ENCODE measurements around the gene DLGAP1.

DLGAP1 gene

DNA sequence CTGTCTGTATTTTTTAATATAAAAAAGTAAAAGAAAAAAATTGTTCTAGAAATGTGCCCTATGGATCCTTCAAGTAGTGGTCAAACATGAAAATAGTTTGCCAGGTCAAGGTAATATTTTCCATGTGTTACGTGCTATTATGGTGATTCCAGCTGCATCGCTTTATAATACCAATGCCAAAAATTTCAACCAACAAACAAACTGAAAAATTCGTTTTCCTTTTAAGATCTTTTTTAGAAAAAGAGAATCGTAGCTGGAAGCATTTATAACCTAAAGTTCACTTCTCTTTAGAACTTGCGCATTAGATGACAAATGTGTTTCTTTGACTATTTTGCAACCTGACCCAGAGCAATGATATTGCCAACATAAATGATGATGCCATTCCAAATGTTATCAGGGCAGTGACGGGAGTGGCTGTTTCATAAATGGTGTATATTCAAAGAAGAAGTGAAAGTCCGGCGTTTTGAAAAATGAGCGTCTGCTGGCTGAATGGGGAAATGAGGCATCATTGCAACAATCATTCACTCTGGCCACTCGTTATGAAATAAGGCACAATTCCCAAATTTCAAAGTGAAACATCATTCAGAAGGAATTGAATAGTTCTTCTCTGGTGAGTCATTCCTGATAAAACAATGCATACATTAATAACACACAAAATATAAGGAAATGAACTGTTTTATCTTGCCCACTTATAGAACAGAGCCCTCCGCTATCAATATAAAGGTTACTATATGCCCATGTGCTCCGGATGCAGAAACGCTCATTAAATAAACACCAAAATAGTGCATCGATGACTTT lies 707.7 kb downstream of the DLGAP1 start:
- no peak for DNase-seq

GRCh38 chr18:3742541-3742940 lies 712.6 kb downstream of the DLGAP1 start:
- no peak for DNase-seq

GRCh38 chr18:3741333-3741732 lies 713.8 kb downstream of the DLGAP1 start:
- no peak for DNase-seq

GRCh38 chr18:3728704-3729437 lies 726.2 kb downstream of the DLGAP1 start:
- DNase-seq, result no peak

GRCh38 chr18:3727274-3727673 lies 727.8 kb downstream of the DLGAP1 start:
- no peak for DNase-seq

- DNase-seq, result no peak
Observed at GRCh38 chr18:3726238-3726951, 728.7 kb downstream of the DLGAP1 start.

- DNase-seq, result no peak
Observed at GRCh38 chr18:3725115-3725514, 730.0 kb downstream of the DLGAP1 start.

DNA sequence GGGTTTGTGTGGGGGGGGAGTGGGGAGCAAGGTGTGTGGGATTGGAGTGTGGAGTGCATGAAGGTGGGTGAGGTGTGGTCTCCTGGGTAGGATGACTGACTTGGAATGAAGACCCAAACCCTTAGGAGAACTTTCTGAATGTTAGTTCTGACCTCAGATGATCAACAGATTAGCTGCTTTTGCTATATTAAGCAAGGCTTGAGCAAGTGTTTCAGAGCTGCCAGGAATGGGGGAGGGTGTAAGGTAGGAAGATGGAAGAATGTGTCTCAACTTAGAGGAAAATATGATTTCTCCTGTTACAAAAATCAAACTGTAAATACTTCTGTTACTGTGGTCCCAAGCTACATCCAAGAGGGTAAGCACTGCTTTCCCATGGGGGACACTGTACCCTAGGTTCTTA lies 731.6 kb downstream of the DLGAP1 start:
- no peak for DNase-seq

- DNase-seq, result no peak
Observed at GRCh38 chr18:3722649-3723433, 732.3 kb downstream of the DLGAP1 start.

- DNase-seq, result no peak
Observed at GRCh38 chr18:3721771-3722648, 733.1 kb downstream of the DLGAP1 start.

- no peak for DNase-seq
Observed at GRCh38 chr18:3720818-3721545, 734.1 kb downstream of the DLGAP1 start.

DNA sequence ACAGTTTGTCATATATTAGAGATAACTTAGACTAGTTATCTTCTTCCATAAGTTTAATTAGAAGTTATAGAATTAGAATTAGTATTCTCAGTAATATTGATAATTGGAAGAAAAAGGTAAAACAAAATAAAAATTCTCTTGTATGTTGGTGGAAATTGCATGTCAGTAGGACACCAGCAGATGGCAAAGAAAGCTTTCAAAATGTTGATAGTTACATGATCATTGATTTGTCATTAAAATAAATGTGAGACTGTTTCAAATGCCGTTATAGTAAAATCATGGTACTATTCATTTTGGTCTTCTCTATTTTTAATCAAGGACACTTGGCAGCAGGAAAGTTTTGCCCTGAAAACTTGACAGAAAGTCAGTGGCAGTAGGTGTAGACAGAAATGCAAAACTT lies 734.9 kb downstream of the DLGAP1 start:
- no peak for DNase-seq

- no peak for DNase-seq
Observed at GRCh38 chr18:3717376-3718025, 737.6 kb downstream of the DLGAP1 start.

DNA sequence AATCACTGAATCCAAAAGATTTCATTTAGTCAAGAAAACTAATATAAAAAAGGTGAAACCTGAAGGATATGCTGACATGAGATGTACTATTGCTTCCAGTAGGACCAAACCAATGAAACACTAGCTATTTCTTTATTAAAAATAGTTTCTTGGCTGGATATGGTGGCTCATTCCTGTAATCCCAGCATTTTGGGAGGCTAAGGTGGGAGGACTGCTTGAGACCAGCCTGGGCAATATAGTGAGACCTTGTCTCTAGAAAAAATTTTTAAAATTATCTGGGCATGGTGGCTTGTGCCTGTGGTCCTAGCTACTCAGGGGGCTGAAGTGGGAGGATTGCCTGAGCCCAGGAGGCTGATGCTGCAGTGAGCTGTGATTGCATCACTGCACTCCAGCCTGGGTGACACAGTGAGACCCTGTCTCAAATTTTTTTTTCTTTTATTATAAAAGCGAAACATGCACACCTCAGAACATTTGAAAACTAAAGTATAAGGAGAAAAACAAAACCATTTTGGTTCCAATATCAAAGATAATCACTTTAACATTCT lies 738.9 kb downstream of the DLGAP1 start:
- no peak for DNase-seq

DNA sequence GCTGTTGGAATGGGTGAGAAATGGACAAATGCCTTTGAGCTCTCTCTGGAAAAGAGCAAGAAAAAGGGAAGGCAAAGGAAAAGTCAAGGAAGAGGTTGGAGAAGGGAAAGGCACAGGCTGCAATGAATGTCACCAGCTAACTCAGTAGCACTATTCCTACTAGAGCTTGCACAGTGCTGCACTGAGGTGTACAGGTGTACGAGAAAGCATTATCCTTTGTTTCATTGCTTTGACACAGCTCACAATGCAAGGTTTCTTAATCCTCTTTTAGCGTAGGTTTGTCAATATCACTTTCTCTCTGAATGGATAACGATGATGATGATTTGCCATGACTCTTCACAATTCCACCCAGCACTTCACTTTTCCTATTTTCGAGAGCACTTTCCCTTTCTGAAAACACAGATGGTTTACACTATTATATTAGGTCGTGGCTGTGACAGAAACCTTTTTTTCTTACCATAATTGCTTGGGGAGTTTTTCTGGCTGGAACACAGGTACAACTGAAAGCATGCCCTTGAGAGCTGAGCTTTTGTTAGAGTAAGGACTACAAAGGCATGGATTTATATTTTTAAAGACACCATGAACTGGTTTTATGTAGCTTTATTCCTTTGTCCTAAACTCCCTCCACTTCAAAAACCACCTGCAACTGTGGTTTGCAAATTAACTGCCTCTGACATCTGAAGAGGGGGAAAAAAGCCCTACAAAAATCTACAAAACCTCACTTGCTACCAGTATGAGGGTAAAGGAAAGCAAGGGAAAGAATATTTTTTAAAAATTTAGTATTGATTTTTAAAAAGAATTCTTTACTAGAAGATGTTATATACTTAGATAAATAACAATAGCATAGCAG lies 739.7 kb downstream of the DLGAP1 start:
- DNase-seq, result no peak

- no peak for DNase-seq
Observed at GRCh38 chr18:3713708-3714107, 741.4 kb downstream of the DLGAP1 start.

DNA sequence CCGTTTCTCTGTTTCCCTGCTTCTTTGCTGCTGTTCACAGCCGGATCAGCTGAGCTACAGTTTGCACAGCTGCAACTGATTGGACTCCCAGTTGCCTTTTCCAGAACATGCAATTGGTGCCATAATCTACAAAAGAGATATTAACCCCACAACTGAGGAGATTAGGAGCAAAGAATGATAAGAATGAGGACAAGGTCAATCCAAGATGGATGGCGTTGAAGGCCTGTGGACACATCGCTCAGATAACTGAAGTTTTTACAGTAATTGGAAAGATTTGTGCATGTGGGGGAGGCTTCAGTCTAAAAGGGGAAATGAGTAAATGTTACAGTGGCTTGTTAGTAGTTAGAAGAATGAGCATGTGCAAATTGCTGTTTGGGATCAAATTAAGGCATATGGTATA lies 741.9 kb downstream of the DLGAP1 start:
- DNase-seq, result no peak

DNA sequence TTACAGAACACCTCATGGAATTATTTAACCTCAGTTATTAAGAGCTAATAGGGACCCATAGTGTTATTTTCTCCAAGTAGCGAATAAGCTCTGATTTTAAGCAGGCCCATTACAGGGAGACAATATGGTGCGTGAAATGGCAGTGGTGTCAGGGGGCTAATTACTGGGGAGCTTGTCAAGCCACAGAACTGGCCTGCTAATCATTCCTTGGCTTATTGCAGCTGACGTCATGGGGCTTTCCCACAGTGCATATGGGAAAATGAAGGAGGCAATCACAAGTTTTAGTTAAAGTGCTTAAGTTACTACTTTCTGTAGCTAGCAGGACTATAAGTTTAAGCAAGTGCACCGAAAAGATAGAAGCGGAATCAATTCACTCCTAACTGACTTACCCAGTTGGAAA lies 742.6 kb downstream of the DLGAP1 start:
- DNase-seq, result no peak

- no peak for DNase-seq
Observed at GRCh38 chr18:3710712-3711301, 744.3 kb downstream of the DLGAP1 start.

Measured in stimulated activated CD4-positive, alpha-beta T cell treated with anti-CD3 and anti-CD28 coated beads, Interleukin-12 subunit alpha, Interleukin-12 subunit beta, amount 100 ng/mL, for 4 hours (primary cell).